RKO (cell line): ENCODE results near the gene B3GNT8.
"Not testable (repeated sequence)": the region's sequence is repeated elsewhere in the genome, so short reads cannot be mapped to it uniquely, and the experiment has no call there.

Source experiments
- DNase-seq: peaks from one replicate; pipeline ENCODE4 v3.0.0-alpha.2; 2016; ENCODE audit warnings: low spot score

B3GNT8 gene

DNA sequence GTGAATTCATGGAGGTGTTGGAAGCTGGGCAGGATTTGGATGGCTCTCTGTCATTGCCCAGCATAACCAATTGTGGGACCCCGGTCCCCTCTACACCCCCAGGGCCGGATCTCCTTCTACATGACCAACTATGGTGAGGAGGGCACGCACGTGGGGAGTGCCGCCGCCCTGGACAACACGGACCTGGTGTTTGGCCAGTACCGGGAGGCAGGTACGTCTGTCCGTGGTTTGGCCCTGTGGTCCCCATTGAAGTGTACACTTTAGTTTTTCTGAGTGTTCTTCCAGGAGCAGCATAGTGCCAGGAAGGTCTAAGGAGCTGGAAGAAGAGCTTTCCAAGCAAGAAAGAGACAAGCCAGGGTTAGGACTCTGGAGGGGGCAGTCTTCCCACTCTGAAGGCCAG is 13.2 kb downstream of the B3GNT8 start:
- no peak for DNase-seq

- no peak for DNase-seq
Measured at GRCh38 chr19:41412953-41413352, 14.2 kb downstream of the B3GNT8 start.

DNA sequence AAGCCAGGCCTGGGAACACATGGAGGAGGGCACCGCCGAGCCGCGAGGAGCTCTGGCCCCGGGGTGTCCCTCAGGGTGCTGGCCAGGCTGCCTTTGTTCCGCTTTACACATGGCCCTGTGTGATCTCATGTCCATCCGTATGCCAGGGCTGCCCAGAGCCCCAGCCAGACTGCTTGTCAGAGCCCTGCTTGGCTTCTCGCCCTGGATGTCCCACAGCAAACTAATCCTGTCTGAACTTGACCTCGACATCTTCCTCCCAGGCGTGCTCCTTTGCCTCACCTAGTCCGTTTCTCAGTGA is 15.3 kb downstream of the B3GNT8 start:
- no peak for DNase-seq

- no peak for DNase-seq
Measured at GRCh38 chr19:41411100-41411967, 15.8 kb downstream of the B3GNT8 start.

GRCh38 chr19:41410336-41411054 is 16.7 kb downstream of the B3GNT8 start:
- no peak for DNase-seq

DNA sequence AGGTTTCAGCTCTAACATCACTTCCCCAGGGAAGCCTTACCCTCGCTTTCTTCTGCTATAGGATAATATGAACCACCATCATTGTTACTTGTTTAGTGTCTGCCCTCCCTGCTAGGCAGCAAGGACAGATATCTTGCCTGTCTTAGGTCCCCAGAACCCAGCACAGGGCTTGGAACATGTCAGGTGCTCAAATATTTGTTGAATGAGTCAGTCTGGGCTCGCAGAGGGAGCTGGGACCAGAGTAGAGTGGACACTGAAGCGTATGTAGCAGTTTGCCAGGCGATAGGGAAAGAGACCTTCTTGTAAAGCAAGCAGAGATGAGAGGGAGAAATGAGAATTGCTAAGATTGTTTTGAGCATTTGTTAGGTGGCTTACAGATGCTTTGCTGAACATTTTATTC is 17.9 kb downstream of the B3GNT8 start:
- no peak for DNase-seq

GRCh38 chr19:41408846-41409245 is 18.3 kb downstream of the B3GNT8 start:
- not testable (repeated sequence) for DNase-seq

DNA sequence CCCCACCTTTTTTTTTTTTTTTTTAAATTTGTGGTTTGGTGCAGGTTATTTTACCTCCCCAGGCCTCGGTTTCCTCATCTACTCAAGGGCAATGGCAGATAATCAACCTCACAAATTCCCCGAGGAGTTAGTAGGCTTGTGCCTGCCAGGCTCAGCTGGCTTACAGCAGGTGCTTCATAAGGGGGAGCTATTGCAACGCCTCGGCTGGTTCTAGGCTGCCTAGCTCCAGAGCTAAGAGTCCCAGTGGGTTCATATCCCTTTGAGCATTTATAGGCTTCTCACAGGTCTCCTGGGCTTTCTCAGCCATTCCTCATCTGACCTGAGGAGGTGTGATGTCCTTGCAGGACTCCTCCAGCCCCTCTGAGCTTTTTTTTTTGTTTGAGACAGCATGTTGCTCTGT is 18.9 kb downstream of the B3GNT8 start:
- no peak for DNase-seq

DNA sequence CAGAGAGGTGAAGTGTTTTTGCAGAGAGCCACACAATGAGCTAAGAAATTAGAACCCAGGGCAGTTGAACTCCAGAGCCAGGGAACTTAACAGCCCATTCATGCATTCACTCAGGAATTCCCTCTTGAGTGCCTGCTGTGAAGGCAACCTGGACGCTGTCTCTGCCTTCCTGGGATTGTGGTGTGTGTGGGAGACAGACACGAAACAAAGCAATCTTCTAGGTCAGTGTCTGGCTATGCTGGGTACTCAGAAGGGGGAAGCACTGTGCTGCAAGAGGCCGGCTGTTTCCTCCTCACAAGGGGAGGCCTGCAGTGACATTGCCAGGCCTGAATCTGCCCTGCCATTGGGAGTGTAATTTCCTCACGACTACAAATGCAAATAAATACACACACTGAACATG is 19.9 kb downstream of the B3GNT8 start:
- no peak for DNase-seq

DNA sequence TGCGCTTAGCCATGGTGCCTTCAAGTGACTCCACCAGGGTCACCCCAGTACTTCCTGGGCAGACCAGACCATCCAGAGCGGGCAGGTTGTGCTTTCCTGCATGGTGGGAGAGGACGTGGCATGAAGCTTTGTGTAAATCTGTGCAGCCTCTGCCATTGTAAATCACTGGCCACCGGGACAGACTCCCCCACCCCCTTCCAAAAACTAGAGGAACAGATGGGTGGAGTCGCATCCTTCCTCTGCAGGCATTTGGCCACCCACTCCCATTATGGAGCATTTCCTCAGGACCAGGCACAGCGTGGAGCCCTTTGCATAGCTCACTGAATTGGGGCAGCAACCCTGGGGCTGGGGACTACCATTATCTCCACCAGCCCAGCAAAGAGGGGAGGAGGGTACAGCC is 21.4 kb downstream of the B3GNT8 start:
- no peak for DNase-seq

DNA sequence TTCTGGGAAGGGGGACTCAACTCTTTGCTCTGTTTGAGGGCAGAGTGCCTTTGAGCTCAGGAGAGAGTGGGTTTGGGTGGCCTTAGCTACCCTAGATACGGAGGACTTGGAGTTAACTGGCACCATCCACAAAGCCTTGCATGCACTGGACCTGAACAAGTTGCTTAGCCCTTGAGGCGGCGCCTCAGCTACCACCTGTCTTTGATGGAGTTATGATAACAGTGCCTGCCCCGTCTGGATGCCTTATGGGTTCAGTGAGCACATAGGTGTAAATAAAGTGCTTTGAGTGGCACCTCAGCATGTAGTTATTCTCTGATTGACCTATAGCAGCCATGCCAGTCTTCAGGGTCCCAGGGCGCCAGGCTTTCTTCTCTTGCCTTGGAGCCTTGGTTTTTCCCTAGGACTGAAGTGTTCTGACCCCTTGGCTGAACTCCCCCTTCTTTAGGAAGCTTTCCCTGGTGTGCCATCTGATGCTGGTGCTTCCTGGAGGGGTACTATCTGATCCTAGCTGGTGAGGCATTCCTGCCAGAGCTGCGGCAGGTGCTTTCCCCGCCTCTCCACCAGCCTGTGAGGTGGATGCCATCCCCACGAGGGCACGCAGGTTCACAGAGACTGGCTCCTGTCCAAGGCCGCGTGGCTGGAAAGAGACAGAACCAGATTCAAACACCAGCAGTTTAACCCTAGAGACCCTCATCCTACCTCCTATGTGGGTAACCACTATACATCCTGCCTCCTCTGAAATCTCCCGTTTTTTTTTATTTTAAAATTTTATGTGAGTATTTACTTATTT is 23.8 kb downstream of the B3GNT8 start:
- DNase-seq: no peak

- no peak for DNase-seq
Measured at GRCh38 chr19:41402010-41402409, 25.2 kb downstream of the B3GNT8 start.

DNA sequence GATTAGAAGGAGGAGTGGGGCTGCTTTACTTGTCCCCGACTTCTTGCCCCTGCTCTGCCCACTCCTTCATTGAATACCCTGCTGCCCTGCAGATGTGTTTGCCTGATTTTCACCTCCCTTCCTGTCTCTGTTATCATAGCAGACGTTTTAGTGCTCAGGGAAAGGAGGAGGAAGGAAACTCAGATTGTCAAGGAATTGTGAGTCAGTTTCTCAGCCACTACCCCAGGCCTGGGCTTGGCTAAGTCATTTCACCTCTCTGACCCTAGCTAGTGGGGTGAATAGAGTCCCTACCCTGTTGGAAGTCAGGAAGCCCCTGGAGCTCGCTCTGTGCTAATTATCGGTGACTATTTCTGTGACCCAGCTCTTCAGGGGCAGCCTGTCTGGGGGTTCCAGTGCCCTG is 25.7 kb downstream of the B3GNT8 start:
- DNase-seq: no peak

GRCh38 chr19:41399525-41399924 is 27.6 kb downstream of the B3GNT8 start:
- no peak for DNase-seq

- no peak for DNase-seq
Measured at GRCh38 chr19:41399091-41399490, 28.1 kb downstream of the B3GNT8 start.

DNA sequence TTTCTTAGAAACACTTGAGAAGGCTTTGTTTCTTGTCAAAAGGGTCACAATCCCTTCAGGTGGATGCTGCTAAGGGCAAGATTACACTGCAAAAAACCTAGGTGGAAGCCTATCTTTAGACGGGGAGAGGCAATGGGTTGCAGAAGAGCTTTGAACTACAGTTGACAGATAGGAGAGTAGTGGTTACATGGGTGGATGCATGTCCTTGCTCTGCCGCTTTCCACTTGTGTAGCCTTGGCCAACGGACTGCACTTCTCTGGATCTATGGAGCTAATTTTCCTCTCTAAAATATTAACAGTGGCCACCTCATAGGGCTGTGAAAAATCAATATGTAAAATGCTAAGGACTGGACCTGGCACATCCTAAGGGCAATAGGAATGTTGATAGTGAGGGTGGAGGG is 28.6 kb downstream of the B3GNT8 start:
- DNase-seq: no peak

DNA sequence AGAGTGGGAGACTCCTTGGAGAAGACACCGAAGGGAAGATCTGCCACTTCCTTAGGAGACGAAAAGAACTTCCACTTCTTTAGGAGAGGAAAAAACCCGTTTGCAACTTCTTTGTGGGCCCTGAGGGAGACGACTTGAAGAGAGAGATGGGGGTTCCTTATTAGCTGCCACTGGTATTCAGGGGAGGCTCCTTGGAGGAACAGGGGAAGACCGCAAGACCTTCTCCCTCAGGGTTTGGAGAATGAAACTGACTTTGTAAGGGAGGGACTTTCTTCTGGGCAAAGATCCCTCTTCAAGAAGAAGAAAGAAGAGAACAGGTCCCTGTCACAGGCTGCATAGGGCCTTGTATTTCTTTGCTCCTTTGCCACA is 29.1 kb downstream of the B3GNT8 start:
- DNase-seq: peak; percentile 18

DNA sequence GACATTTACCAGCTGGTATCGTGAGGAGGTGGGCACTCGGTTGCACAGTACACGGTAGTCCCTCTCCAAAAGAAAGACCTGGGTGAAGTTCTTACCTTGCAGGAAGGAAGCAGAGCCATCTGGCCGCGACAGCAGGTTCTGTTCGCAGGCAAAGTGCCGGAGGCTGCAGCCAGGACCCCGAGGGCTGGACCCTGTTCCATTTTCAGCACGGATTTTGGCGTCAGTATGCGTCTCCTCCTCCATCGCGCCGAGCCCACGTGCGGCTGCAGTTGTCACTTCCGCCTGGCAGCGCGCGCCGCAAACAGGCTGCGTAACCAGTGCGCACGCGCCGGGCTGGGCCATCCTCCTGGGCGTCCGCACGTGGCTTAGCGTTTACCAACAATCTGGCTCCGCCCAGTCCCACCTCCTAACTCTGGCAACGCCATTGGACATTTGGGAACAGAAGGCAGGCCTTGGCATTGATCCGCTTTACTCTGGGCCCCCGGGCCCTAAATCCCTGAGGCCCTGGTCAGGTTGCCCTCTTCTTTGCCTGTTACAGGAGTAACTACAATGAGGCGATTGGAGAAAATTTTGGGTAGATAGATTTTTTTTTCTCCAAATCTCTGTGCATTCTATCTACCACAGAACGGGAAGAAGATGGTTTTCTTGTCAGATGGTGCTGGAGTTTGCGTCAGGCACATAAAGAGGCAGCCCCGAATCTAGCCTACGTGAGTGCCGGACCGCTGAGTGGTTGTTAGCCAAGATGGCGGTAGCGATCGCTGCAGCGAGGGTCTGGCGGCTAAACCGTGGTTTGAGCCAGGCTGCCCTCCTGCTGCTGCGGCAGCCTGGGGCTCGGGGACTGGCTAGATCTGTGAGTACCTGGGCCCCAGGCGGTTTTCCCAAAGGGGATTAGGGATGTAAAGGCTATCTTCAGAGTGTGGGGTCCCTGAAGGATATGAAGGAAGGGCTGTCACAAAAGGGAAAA is 29.8 kb downstream of the B3GNT8 start, which contains the start of the genes BCKDHA and EXOSC5:
BCKDHA (plus strand) TSS at position 733 of the 964 bp plus-strand sequence; CDS start at position 743, 10 bp downstream.
EXOSC5 (minus strand) TSS at position 274 of the 964 bp plus-strand sequence; CDS start at position 243, 31 bp downstream.
- DNase-seq: peak; percentile 100

- no peak for DNase-seq
Measured at GRCh38 chr19:41395355-41395754, 31.8 kb downstream of the B3GNT8 start.

DNA sequence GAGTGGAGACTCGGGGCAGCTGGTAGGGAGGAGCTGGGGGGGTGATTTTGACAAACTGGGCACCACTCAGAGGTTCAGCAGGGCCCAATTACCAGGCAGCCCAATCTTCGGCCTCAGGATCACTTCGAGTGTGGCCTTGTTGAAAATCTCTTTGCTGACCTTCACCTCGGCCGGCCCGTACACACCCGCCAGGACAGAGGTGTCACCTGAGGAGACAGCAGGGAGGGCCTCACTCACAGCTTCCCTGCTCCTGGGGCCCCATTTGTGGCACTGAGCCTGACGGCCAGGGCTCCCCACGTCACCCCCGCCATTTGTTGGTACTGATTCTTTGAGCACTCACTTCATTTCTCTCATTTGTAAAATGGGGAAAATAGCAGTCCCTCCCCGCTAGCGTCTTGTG is 34.4 kb downstream of the B3GNT8 start:
- no peak for DNase-seq

GRCh38 chr19:41391618-41392017 is 35.6 kb downstream of the B3GNT8 start:
- DNase-seq: no peak
